Gastroesophageal sphincter (tissue), 3 donors: ENCODE results near the gene CERT1.

Experiments
- POLR2A ChIP-seq, 2 donors: fragments of 450-650 bp; IDR thresholded peaks; one replicate each; pipeline ENCODE4 v1.6.1; 2017; ENCODE audit warnings: antibody characterized with exemption in 2 of 2, mild to moderate bottlenecking in 2 of 2, moderate library complexity in 1 of 2
- TF ChIP-seq, protein P1 (sequence below), 4 experiments: fragments of 200-600 bp in 2 of 4; fragments of 450-650 bp in 2 of 4; sonication (generic) in 1 of 4; IDR thresholded peaks; one replicate each; pipeline ENCODE4 v1.5.1; 2017 to 2019; ENCODE audit warnings: antibody characterized with exemption in 4 of 4, mild to moderate bottlenecking in 2 of 4, moderate library complexity in 2 of 4

DNA sequence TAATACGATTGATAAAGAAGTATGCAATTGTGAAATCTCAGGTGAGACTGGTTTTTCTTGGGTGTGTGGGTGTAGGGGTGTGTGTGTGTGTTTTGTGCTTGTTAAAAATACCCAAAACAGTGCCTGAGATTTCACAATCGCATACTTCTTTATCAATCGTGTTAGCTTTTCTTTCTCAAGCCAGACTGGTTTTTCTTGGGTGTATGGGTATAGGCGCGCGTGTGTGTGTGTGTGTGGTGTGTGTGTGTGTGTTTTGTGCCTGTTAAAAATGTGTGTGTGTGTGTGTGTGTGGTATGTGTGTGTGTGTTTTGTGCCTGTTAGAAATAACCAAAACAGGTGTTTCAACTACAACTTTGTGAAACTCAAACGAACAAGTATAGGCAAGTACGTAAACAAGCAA, 53.7 kb downstream of the CERT1 start:
- no peak for TF ChIP-seq POLR2A (IDR thresholded peaks at IDR 0.05)
- TF ChIP-seq, protein P1, sequence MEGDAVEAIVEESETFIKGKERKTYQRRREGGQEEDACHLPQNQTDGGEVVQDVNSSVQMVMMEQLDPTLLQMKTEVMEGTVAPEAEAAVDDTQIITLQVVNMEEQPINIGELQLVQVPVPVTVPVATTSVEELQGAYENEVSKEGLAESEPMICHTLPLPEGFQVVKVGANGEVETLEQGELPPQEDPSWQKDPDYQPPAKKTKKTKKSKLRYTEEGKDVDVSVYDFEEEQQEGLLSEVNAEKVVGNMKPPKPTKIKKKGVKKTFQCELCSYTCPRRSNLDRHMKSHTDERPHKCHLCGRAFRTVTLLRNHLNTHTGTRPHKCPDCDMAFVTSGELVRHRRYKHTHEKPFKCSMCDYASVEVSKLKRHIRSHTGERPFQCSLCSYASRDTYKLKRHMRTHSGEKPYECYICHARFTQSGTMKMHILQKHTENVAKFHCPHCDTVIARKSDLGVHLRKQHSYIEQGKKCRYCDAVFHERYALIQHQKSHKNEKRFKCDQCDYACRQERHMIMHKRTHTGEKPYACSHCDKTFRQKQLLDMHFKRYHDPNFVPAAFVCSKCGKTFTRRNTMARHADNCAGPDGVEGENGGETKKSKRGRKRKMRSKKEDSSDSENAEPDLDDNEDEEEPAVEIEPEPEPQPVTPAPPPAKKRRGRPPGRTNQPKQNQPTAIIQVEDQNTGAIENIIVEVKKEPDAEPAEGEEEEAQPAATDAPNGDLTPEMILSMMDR (IDR thresholded peaks at IDR 0.05), result no peak
